ENCODE data around the gene LIPA.
"Not testable (repeated sequence)": the region's sequence is repeated elsewhere in the genome, so short reads cannot be mapped to it uniquely, and the experiment has no call there.

DNA sequence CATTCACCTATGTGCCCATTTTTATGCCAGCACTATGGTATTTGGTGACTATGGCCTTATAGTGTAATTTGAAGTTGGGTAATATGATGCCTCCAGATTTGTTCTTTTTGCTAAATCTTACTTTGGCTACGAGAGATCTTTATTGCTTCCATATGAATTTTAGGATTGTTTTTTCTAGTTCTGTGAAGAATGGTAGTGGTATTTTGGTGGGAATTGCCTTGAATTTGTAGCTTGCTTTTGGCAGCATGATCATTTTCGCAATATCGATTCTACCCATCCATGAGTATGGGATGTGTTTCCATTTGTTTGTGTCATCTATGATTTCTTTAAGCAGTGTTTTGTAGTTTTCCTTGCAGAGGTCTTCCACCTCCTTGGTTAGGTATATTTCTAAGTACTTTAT is 60.3 kb downstream of the LIPA start:
- not testable (repeated sequence) for TF ChIP-seq POLR2AphosphoS5, POLR2A (IDR thresholded peaks at IDR 0.05)
- TF ChIP-seq, protein P1, sequence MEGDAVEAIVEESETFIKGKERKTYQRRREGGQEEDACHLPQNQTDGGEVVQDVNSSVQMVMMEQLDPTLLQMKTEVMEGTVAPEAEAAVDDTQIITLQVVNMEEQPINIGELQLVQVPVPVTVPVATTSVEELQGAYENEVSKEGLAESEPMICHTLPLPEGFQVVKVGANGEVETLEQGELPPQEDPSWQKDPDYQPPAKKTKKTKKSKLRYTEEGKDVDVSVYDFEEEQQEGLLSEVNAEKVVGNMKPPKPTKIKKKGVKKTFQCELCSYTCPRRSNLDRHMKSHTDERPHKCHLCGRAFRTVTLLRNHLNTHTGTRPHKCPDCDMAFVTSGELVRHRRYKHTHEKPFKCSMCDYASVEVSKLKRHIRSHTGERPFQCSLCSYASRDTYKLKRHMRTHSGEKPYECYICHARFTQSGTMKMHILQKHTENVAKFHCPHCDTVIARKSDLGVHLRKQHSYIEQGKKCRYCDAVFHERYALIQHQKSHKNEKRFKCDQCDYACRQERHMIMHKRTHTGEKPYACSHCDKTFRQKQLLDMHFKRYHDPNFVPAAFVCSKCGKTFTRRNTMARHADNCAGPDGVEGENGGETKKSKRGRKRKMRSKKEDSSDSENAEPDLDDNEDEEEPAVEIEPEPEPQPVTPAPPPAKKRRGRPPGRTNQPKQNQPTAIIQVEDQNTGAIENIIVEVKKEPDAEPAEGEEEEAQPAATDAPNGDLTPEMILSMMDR (IDR thresholded peaks at IDR 0.05 in 8 of 11, conservative IDR thresholded peaks at IDR 0.05 in 3 of 11), result not testable (repeated sequence)
